HFF-Myc (cell line): ENCODE measurements around the gene KRT79.

Experiments
- DNase-seq: peaks from one replicate; pipeline ENCODE4 v3.0.0-alpha.2; 2011; ENCODE audit warnings: low read depth; ENCODE audit errors: extremely low read depth
- H3K4me3 ChIP-seq: replicated peaks from 2 replicates; pipeline ENCODE4 v1.5.1; 2011; ENCODE audit warnings: low read depth, mild to moderate bottlenecking, control low read depth, low read length
- TF ChIP-seq, protein P1 (sequence below): IDR thresholded peaks from 2 replicates; pipeline ENCODE4 v1.5.1; 2012; ENCODE audit warnings: mild to moderate bottlenecking, low read depth, low read length, control low read depth; ENCODE audit errors: missing control alignments

Gene KRT79

GRCh38 chr12:52874573-52875435 lies 40.7 kb upstream of the KRT79 start:
- TF ChIP-seq, protein P1, sequence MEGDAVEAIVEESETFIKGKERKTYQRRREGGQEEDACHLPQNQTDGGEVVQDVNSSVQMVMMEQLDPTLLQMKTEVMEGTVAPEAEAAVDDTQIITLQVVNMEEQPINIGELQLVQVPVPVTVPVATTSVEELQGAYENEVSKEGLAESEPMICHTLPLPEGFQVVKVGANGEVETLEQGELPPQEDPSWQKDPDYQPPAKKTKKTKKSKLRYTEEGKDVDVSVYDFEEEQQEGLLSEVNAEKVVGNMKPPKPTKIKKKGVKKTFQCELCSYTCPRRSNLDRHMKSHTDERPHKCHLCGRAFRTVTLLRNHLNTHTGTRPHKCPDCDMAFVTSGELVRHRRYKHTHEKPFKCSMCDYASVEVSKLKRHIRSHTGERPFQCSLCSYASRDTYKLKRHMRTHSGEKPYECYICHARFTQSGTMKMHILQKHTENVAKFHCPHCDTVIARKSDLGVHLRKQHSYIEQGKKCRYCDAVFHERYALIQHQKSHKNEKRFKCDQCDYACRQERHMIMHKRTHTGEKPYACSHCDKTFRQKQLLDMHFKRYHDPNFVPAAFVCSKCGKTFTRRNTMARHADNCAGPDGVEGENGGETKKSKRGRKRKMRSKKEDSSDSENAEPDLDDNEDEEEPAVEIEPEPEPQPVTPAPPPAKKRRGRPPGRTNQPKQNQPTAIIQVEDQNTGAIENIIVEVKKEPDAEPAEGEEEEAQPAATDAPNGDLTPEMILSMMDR = no peak
- no peak for DNase-seq
- no peak overlapping the region for H3K4me3 ChIP-seq

DNA sequence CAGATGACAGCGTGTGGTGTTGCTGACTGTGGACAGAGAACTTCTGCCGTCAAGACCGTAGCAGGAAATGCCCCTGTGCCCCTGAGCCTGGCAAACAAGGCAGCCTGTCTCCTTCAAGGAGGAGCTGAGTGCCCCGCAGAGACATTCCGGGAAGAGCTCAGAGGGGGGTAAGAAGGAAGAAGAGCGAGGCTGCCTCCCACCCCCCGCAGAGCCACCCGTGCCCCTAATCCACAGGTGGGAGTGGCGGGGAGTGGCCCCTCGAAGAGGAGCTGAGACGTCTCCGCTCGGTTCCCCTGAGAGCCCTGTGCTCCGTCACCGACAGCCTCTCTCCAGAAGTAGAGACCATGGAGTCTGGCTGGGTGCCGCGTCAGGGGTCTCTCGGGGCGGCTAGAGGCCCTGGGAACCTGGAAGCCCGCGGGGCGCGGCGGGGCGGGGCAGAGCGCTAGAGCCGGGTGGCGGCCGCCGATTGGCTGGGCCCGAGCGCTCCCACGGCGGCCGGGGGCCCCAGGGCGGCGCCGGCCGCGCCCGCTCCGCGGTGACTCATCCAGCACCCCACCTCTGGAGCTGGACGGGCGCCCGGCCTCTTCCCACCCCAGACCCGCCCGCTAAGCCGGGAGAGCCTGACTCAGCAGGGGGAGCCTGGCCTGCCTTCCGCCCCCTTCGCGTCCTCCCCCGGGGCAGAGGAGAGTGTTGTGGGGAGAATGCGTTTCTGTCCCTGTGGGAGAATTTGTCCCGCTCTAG lies 39.9 kb upstream of the KRT79 start:
- TF ChIP-seq, protein P1 = no peak
- peak; percentile 50 for DNase-seq
- H3K4me3 ChIP-seq = peak overlapping the region; percentile 39

DNA sequence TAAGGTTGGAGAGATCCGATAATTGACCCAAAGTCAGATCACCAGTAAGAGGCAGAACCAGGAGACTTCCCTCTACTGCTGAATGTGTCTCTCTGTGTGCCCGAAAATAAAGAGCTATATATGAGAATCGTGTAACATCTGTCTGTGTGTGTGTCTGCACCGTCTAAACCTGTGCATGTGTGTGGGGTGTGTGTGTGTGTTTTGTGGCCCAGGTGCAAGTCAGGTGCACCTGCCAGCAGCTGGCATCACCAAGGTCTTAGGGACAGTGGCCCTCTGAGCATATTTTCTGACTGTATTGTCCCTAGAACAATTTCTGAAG lies 39.4 kb upstream of the KRT79 start:
- H3K4me3 ChIP-seq = no peak overlapping the region; the same call in 1 of the 2 replicates
- TF ChIP-seq, protein P1 = no peak

GRCh38 chr12:52872644-52873389 lies 38.7 kb upstream of the KRT79 start:
- TF ChIP-seq, protein P1 = no peak
- H3K4me3 ChIP-seq = no peak overlapping the region
- no peak for DNase-seq

More for the DNA sequence above, 39.4 kb upstream of the KRT79 start:
- DNase-seq = no peak

DNA sequence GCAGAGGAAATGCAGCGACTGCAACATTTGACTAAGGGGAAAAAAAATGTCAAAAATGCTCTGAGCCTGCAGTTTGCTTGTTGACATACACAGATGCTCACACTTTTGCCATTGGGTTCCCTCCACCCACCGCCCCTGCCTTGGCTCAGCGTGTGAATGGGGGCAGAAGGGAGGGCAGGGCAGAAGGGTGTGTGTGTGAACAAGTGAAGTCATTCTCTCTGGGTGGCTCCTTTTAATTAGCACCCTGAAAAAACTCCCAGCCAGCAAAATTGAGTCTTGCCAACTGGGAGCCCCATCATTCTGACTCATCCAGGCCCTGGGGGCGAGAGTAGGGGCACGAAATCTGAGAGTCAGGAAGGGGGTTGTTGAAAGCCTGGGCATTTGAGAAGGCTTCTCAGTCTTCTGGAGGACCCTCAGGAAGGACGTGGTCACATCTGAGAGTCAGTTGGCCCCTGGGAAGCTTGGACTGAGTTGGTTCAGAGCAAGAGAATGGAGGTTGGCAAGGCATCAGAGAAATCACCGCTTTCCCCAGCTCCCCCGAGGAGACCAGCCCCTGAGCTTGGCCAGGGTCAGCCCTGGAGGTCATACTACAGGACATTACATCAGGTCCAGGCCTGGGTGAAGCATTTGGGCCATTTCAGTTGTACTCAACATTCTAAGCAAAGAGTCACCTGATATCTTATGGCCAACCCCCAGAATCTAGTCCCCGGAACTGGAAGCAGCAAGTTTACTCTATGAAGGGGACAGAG lies 37.4 kb upstream of the KRT79 start:
- no peak for DNase-seq

More for the DNA sequence above, 37.4 kb upstream of the KRT79 start:
- TF ChIP-seq, protein P1 = no peak
- H3K4me3 ChIP-seq = no peak overlapping the region
